Measurements from ENCODE around the gene MXRA7.

The MXRA7 gene

GRCh38 chr17:76642032-76642561 is 68.7 kb downstream of the MXRA7 start:
- Histone ChIP-seq H3K36me3 (ENCODE audit: control insufficient read depth in 2 of 2, insufficient read depth in 1 of 2, low read length in 2 of 2) (no peaks in the 10 kb centered on the region), H3K9me3 (ENCODE audit: control insufficient read depth, insufficient read depth, low read depth, low read length) (no peaks in the 10 kb centered on the region), H3K4me3 (ENCODE audit: low read depth, low read length) (no peak overlapping the region), H3K4me1 (ENCODE audit: control insufficient read depth, insufficient read depth, low read length) (peaks cover 16% of the 10 kb centered on the region), H3K27ac (ENCODE audit: extremely low read depth, low read depth, low read length) (no peak overlapping the region)
- TF ChIP-seq ZNF366 (tag by site-specific recombination; conservative IDR thresholded peaks at IDR 0.05) = peak; percentile 63
- no peak for TF ChIP-seq ZNF341 (tag by site-specific recombination; IDR thresholded peaks at IDR 0.05; ENCODE audit: low read depth)
- POLR2A ChIA-PET = no interaction called here
- CTCF ChIA-PET = interaction anchor here (0.7 to 1.8 kb wide), 4 partner anchors 18 to 96 kb away, joined by 3 to 11 read pairs (median 4); partner anchors contain the start of gene MFSD11

GRCh38 chr17:76641501-76641900 is 69.3 kb downstream of the MXRA7 start:
- no peaks in the 10 kb centered on the region for H3K9me3 ChIP-seq (ENCODE audit: control insufficient read depth, insufficient read depth, low read depth, low read length)
- H3K4me3 ChIP-seq (ENCODE audit: low read depth, low read length) = no peak overlapping the region
- CTCF ChIA-PET = interaction anchor here (0.7 to 1.8 kb wide), 3 partner anchors 17 to 142 kb away, joined by 3 to 11 read pairs (median 5); no protein-coding TSS in a partner anchor
- H3K27ac ChIP-seq (ENCODE audit: extremely low read depth, low read depth, low read length) = no peak overlapping the region
- H3K4me1 ChIP-seq (ENCODE audit: control insufficient read depth, insufficient read depth, low read length) = peaks cover 16% of the 10 kb centered on the region
- POLR2A ChIA-PET = no interaction called here
- H3K36me3 ChIP-seq (ENCODE audit: control insufficient read depth in 2 of 2, insufficient read depth in 1 of 2, low read length in 2 of 2) = no peaks in the 10 kb centered on the region
- TF ChIP-seq IKZF3 (tag by site-specific recombination; IDR thresholded peaks at IDR 0.05) = peak; percentile 15; the same call in 1 of the 2 replicates
- TF ChIP-seq SP3 (tag by site-specific recombination; IDR thresholded peaks at IDR 0.05) = no peak; the same call in 1 of the 2 replicates
- TF ChIP-seq INSM2 (tag by site-specific recombination; IDR thresholded peaks at IDR 0.05) = no peak
- no peak for TF ChIP-seq ZNF19 (tag by site-specific recombination; IDR thresholded peaks at IDR 0.05; ENCODE audit: low read depth)
- no peak for TF ChIP-seq KLF17 (tag by site-specific recombination; IDR thresholded peaks at IDR 0.05)
- 0 out of 2 replicates have a peak, but pooled peaks have one; percentile 49 for TF ChIP-seq ZNF157 (tag by site-specific recombination; IDR thresholded peaks at IDR 0.05)
- TF ChIP-seq ZXDB (tag by site-specific recombination; IDR thresholded peaks at IDR 0.05) = no peak
- TF ChIP-seq ZIC2 (tag by site-specific recombination; IDR thresholded peaks at IDR 0.05) = no peak
- 0 out of 2 replicates have a peak, but pooled peaks have one; percentile 26 for TF ChIP-seq MZF1 (tag by site-specific recombination; IDR thresholded peaks at IDR 0.05; ENCODE audit: borderline replicate concordance)
- TF ChIP-seq SP7 (tag by site-specific recombination; IDR thresholded peaks at IDR 0.05) = peak; percentile 33; the same call in 1 of the 2 replicates
- 0 out of 2 replicates have a peak, but pooled peaks have one; percentile 15 for TF ChIP-seq WT1 (tag by site-specific recombination; IDR thresholded peaks at IDR 0.05)
- peak; percentile 61; the same call in 1 of the 2 replicates for TF ChIP-seq SCRT1 (tag by site-specific recombination; IDR thresholded peaks at IDR 0.05; ENCODE audit: borderline replicate concordance)
- no peak for TF ChIP-seq HOXC10 (CRISPR knock-in tag; IDR thresholded peaks at IDR 0.05)
- no peak for TF ChIP-seq MEIS1 (CRISPR knock-in tag; IDR thresholded peaks at IDR 0.05; ENCODE audit: borderline replicate concordance)
- peak; percentile 67; the same call in 1 of the 2 replicates for TF ChIP-seq ZNF580 (tag by site-specific recombination; IDR thresholded peaks at IDR 0.05)
- TF ChIP-seq ZNF449 (tag by site-specific recombination; IDR thresholded peaks at IDR 0.05) = no peak
- TF ChIP-seq PRDM4 (tag by site-specific recombination; IDR thresholded peaks at IDR 0.05) = no peak
- no peak for TF ChIP-seq ZNF362 (tag by site-specific recombination; IDR thresholded peaks at IDR 0.05)
- TF ChIP-seq ZSCAN5A (tag by site-specific recombination; IDR thresholded peaks at IDR 0.05) = no peak
- TF ChIP-seq ZNF354C (tag by site-specific recombination; IDR thresholded peaks at IDR 0.05; ENCODE audit: borderline replicate concordance, low read depth) = no peak
- TF ChIP-seq ELK4 (IDR thresholded peaks at IDR 0.05; ENCODE audit: borderline replicate concordance, low read depth, low read length) = no peak

All from HEK293 (cell line).